A549 (cell line): ENCODE data around the gene ANKRD23. TPM values are rescaled to one million over a fixed set of nuclear protein-coding genes. Genes with fewer than 3 reads are reported as not detected.

Experiments
- ATAC-seq, 2 experiments: fragments of 200-7000 bp in 1 of 2; fragments of >200 bp in 1 of 2; cut with Nextera tagmentation in 1 of 2; cut with Tn5 transposase in 1 of 2; 3 replicates each; pipeline versions ENCODE4 v1.8.0 to v1.9.1; 2018 to 2020; ENCODE audit warnings: mild to moderate bottlenecking in 1 of 2, moderate library complexity in 1 of 2
- CTCF ChIA-PET: fragments of 300-600 bp; sonication (Branson Sonifier 250); formaldehyde crosslinking; extraction: SDS; loops from one replicate; lab custom pipeline; 2021; ENCODE audit warnings: antibody characterized with exemption, inconsistent platforms; lab: Yijun Ruan, JAX
- POLR2A ChIA-PET: fragments of 350-600 bp; formaldehyde crosslinking; extraction: SDS; loops from one replicate; lab custom pipeline; 2021; ENCODE audit warnings: antibody characterized with exemption, inconsistent platforms; lab: Yijun Ruan, JAX
- DNase-seq, 2 experiments: peaks; one replicate each; pipeline versions ENCODE4 v3.0.0 to v3.0.0-alpha.2; 2011 to 2016; ENCODE audit warnings: low read depth in 1 of 2, low spot score in 1 of 2
- FAIRE-seq: peaks from 2 replicates; lab custom pipeline; 2011; peaks lifted over from hg19 to GRCh38; lab: Jason Lieb, UNC
- H3K27ac ChIP-seq, 2 experiments: fragments of >200 bp; sonication (Bioruptor Twin); formaldehyde crosslinking; 3 replicates each; pipeline ENCODE4 v1.5.1; 2016 to 2017
- H3K4me1 ChIP-seq: fragments of >200 bp; sonication (Bioruptor Twin); formaldehyde crosslinking; 3 replicates; pipeline ENCODE4 v1.6.1; 2016
- H3K4me2 ChIP-seq: fragments of >200 bp; sonication (Bioruptor Twin); formaldehyde crosslinking; 3 replicates; pipeline ENCODE4 v1.6.1; 2016
- H3K4me3 ChIP-seq: fragments of >200 bp; sonication (Bioruptor Twin); formaldehyde crosslinking; 3 replicates; pipeline ENCODE4 v1.5.1; 2016
- H3K9me3 ChIP-seq: fragments of >200 bp; sonication (Bioruptor Twin); formaldehyde crosslinking; 3 replicates; pipeline ENCODE4 v1.6.1; 2016
- ATOH8 ChIP-seq: fragments of 250-450 bp; sonication (Bioruptor Pico); IDR thresholded peaks from 2 replicates; pipeline ENCODE4 v1.5.0; 2020; ENCODE audit warnings: low read depth, mild to moderate bottlenecking, moderate library complexity
- BHLHE40 ChIP-seq: IDR thresholded peaks from 2 replicates; pipeline ENCODE4 v1.6.1; 2012; ENCODE audit warnings: low read depth, low read length, inconsistent platforms
- CEBPB ChIP-seq, 2 experiments: fragments of >200 bp in 1 of 2; sonication (Bioruptor Twin) in 1 of 2; formaldehyde crosslinking in 1 of 2; IDR thresholded peaks; 2 replicates each; pipeline ENCODE4 v1.6.1; 2012 to 2016
- CHD2 ChIP-seq: fragments of 150-350 bp; IDR thresholded peaks from 2 replicates; pipeline ENCODE4 v1.6.1; 2014; ENCODE audit warnings: low read length; ENCODE audit not compliant: partially characterized antibody
- E2F6 ChIP-seq: IDR thresholded peaks from 2 replicates; pipeline ENCODE4 v1.6.1; 2012; ENCODE audit warnings: low read depth, borderline replicate concordance
- EHMT2 ChIP-seq: fragments of 200-600 bp; sonication (generic); IDR thresholded peaks from 2 replicates; pipeline ENCODE4 v1.6.1; 2016; ENCODE audit warnings: antibody characterized with exemption, low read depth, mild to moderate bottlenecking, moderate library complexity
- ESRRA ChIP-seq: fragments of 150-350 bp; IDR thresholded peaks from 2 replicates; pipeline ENCODE4 v1.6.1; 2014; ENCODE audit warnings: mild to moderate bottlenecking, low read length, borderline replicate concordance
- FOSB ChIP-seq: fragments of 250-450 bp; sonication (Bioruptor Pico); IDR thresholded peaks from 2 replicates; pipeline ENCODE4 v1.5.0; 2020; ENCODE audit warnings: mild to moderate bottlenecking, moderate library complexity
- FOXS1 ChIP-seq: fragments of 250-450 bp; sonication (Bioruptor Pico); IDR thresholded peaks from 2 replicates; pipeline ENCODE4 v1.5.0; 2020; ENCODE audit warnings: mild to moderate bottlenecking, moderate library complexity
- HDAC2 ChIP-seq: fragments of 200-600 bp; sonication (generic); IDR thresholded peaks from 2 replicates; pipeline ENCODE4 v1.6.1; 2016
- HES2 ChIP-seq: fragments of >200 bp; sonication (Bioruptor Twin); formaldehyde crosslinking; IDR thresholded peaks from 2 replicates; pipeline ENCODE4 v1.6.1; 2016
- HOXA7 ChIP-seq: fragments of 250-450 bp; sonication (Bioruptor Pico); IDR thresholded peaks from 2 replicates; pipeline ENCODE4 v1.5.0; 2020; ENCODE audit warnings: mild to moderate bottlenecking, moderate library complexity
- HOXB13 ChIP-seq: fragments of 250-450 bp; sonication (Bioruptor Pico); IDR thresholded peaks from 2 replicates; pipeline ENCODE4 v1.5.0; 2020; ENCODE audit warnings: low read depth, mild to moderate bottlenecking, moderate library complexity
- JUN ChIP-seq, 2 experiments: fragments of >200 bp; sonication (Bioruptor Twin); formaldehyde crosslinking; IDR thresholded peaks; 2 replicates in 1 of 2; 3 replicates in 1 of 2; pipeline ENCODE4 v1.6.1; 2016 to 2017
- JUNB ChIP-seq: fragments of >200 bp; sonication (Bioruptor Twin); formaldehyde crosslinking; IDR thresholded peaks from 2 replicates; pipeline ENCODE4 v1.6.1; 2016
- KDM1A ChIP-seq: fragments of 200-600 bp; sonication (generic); IDR thresholded peaks from 2 replicates; pipeline ENCODE4 v1.6.1; 2016; ENCODE audit warnings: low read depth, mild to moderate bottlenecking
- MAZ ChIP-seq: fragments of 150-350 bp; IDR thresholded peaks from 2 replicates; pipeline ENCODE4 v1.6.1; 2014; ENCODE audit warnings: antibody characterized with exemption, low read depth, low read length, borderline replicate concordance
- NFE2L2 ChIP-seq: fragments of 150-350 bp; conservative IDR thresholded peaks from 2 replicates; pipeline ENCODE4 v1.6.1; 2014; ENCODE audit warnings: low read length
- NR3C1 ChIP-seq: fragments of >200 bp; sonication (Bioruptor Twin); formaldehyde crosslinking; IDR thresholded peaks from 3 replicates; pipeline ENCODE4 v1.6.1; 2017
- PHF8 ChIP-seq: fragments of 200-600 bp; sonication (generic); IDR thresholded peaks from 2 replicates; pipeline ENCODE4 v1.6.1; 2016; ENCODE audit warnings: low read depth, mild to moderate bottlenecking, antibody characterized with exemption, moderate library complexity, borderline replicate concordance
- POLR2A ChIP-seq: IDR thresholded peaks from 2 replicates; pipeline ENCODE4 v1.6.1; 2012; ENCODE audit warnings: mild to moderate bottlenecking, low read length
- REST ChIP-seq: fragments of 200-600 bp; sonication (generic); IDR thresholded peaks from 2 replicates; pipeline ENCODE4 v1.6.1; 2016; ENCODE audit warnings: antibody characterized with exemption, mild to moderate bottlenecking, moderate library complexity
- RFX5 ChIP-seq: fragments of 450-650 bp; IDR thresholded peaks from 2 replicates; pipeline ENCODE4 v1.7.1; 2014; ENCODE audit warnings: antibody characterized with exemption, mild to moderate bottlenecking, moderate library complexity
- SMC3 ChIP-seq: fragments of >200 bp; sonication (Bioruptor Twin); formaldehyde crosslinking; IDR thresholded peaks from 3 replicates; pipeline ENCODE4 v1.6.1; 2018; ENCODE audit warnings: inconsistent platforms
- WGBS: methylation state at CpG from one replicate; pipeline ENCODE4 v1.1.6; 2017; ENCODE audit errors: missing lambda C conversion rate; 5-methylcytosine and 5-hydroxymethylcytosine counted together
- polyA plus RNA-seq, 4 experiments: library from polyadenylated mRNA; depleted of rRNA in 3 of 4; stranded (reverse); fragments of >200 nt; fragmentation: RNase III in 1 of 4; extraction: RNeasy Plus Mini Kit Qiagen cat#74134 plus additional on column Dnase treatment in 1 of 4; gene quantifications; 2 replicates in 3 of 4; 3 replicates in 1 of 4; pipeline ENCODE4 v1.2.3, GENCODE V29; 2011 to 2017

ANKRD23 gene
- polyA plus RNA-seq, 2 of the 4 experiments (the other 2 are of a cell fraction) = 1.9 to 2.4 TPM

- DNase-seq = no peak
- no peak overlapping the region for H3K27ac ChIP-seq
- H3K4me1 ChIP-seq = no peaks in the 10 kb centered on the region
- no peaks in the 10 kb centered on the region for H3K9me3 ChIP-seq
- H3K4me2 ChIP-seq = no peak overlapping the region
- H3K4me3 ChIP-seq = no peak overlapping the region
- 79% methylated on average over 19 of the region's 23 CpGs for WGBS
- ChIA-PET POLR2A (interaction anchor here (0.8 kb wide), 1 partner anchor 16 kb away, joined by 3 read pairs; no protein-coding TSS in a partner anchor), CTCF (interaction anchor here (0.9 to 2.9 kb wide), 6 partner anchors 9 to 66 kb away, joined by 3 to 12 read pairs (median 4); partner anchors contain the start of genes ANKRD39 and SEMA4C)
- ATAC-seq = no peak
- TF ChIP-seq NFE2L2 (no peak), MAZ (no peak), EHMT2 (no peak), HES2 (no peak), JUNB (no peak), NR3C1 (no peak), BHLHE40 (no peak), ESRRA (no peak), POLR2A (no peak), HDAC2 (no peak), CHD2 (no peak)
- no peak for FAIRE-seq
These were observed 41.9 kb upstream of the ANKRD23 start for GRCh38 chr2:96885432-96886347.

- no peak overlapping the region for H3K27ac ChIP-seq
- H3K4me2 ChIP-seq = no peak overlapping the region
- no peak overlapping the region for H3K4me3 ChIP-seq
- ATAC-seq = no peak
- WGBS = 75% methylated on average over 17 of the region's 19 CpGs
- CTCF ChIA-PET = interaction anchor here (0.9 to 2.9 kb wide), 6 partner anchors 16 to 77 kb away, joined by 3 to 12 read pairs (median 4); partner anchors contain the start of genes ANKRD39 and SEMA4C
- POLR2A ChIA-PET = interaction anchor here (0.8 kb wide), 1 partner anchor 15 kb away, joined by 3 read pairs; no protein-coding TSS in a partner anchor
- no peak for FAIRE-seq
- no peak for TF ChIP-seq FOXS1
- TF ChIP-seq HOXB13 (CRISPR knock-in tag) = no peak
- TF ChIP-seq, all 56 proteins: peak for 0
- H3K9me3 ChIP-seq = no peaks in the 10 kb centered on the region
- no peaks in the 10 kb centered on the region for H3K4me1 ChIP-seq
- DNase-seq = no peak
These were observed 40.7 kb upstream of the ANKRD23 start for GRCh38 chr2:96884299-96885094.

GRCh38 chr2:96883306-96883705, 39.5 kb upstream of the ANKRD23 start:
- ChIA-PET POLR2A (no interaction called here), CTCF (interaction anchor here (1.4 to 1.7 kb wide), 2 partner anchors 15 to 78 kb away, joined by 3 to 5 read pairs; no protein-coding TSS in a partner anchor)
- Histone ChIP-seq H3K27ac (no peak overlapping the region), H3K4me3 (no peak overlapping the region), H3K4me2 (no peak overlapping the region), H3K4me1 (no peaks in the 10 kb centered on the region), H3K9me3 (no peaks in the 10 kb centered on the region)
- FAIRE-seq = no peak
- DNase-seq = no peak
- ATAC-seq = no peak
- 81% methylated on average over 8 of the region's 9 CpGs for WGBS
- TF ChIP-seq JUN (IDR thresholded peaks at IDR 0.05) = no peak
- no peak for TF ChIP-seq HOXA7 (CRISPR knock-in tag)
- no peak for TF ChIP-seq FOSB (CRISPR knock-in tag)
- no peak for TF ChIP-seq CEBPB (IDR thresholded peaks at IDR 0.05)
- no peak for TF ChIP-seq REST
- TF ChIP-seq RFX5 = no peak
- TF ChIP-seq SMC3 = no peak
- TF ChIP-seq E2F6 = no peak
- TF ChIP-seq PHF8 = no peak
- TF ChIP-seq KDM1A = no peak
- TF ChIP-seq ATOH8 (CRISPR knock-in tag) = no peak
